Gastroesophageal sphincter (tissue), 4 donors: ENCODE measurements around the gene COIL. TPM values are rescaled to one million over a fixed set of nuclear protein-coding genes. Genes with fewer than 3 reads are reported as not detected.
A peak's percentile ranks its signal among the peaks of the same experiment; 100 is the strongest.

Experiments used
- ATAC-seq: fragments of 150-250 bp; one replicate; pipeline ENCODE4 v1.9.1; 2016; ENCODE audit warnings: mild to moderate bottlenecking, moderate library complexity
- H3K27ac ChIP-seq, 4 donors: fragments of 200-600 bp; sonication (generic) in 3 of 4; 1 replicate in 3 of 4; 2 replicates in 1 of 4; pipeline ENCODE4 v1.5.1; 2016 to 2019
- H3K27me3 ChIP-seq: fragments of 200-600 bp; sonication (generic); one replicate; pipeline ENCODE4 v1.5.1; 2019
- H3K36me3 ChIP-seq, 2 donors: fragments of 200-600 bp; sonication (generic); one replicate each; pipeline ENCODE4 v1.5.1; 2019; ENCODE audit warnings: control low read depth in 1 of 2
- H3K4me1 ChIP-seq, 3 donors: fragments of 200-600 bp; sonication (generic); 1 replicate in 2 of 3; 2 replicates in 1 of 3; pipeline ENCODE4 v1.5.1; 2016 to 2019; ENCODE audit warnings: control low read depth in 2 of 3
- H3K4me3 ChIP-seq, 2 donors: fragments of 200-600 bp; sonication (generic); one replicate each; pipeline ENCODE4 v1.5.1; 2019; ENCODE audit warnings: mild to moderate bottlenecking in 1 of 2, moderate library complexity in 1 of 2
- H3K9me3 ChIP-seq, 3 donors: fragments of 200-600 bp; sonication (generic); one replicate each; pipeline ENCODE4 v1.5.1; 2017 to 2019; ENCODE audit warnings: control low read depth in 2 of 3
- EP300 ChIP-seq: sonication (generic); formaldehyde crosslinking; IDR thresholded peaks from one replicate; pipeline ENCODE4 v1.6.1; 2017; ENCODE audit warnings: antibody characterized with exemption, mild to moderate bottlenecking
- POLR2A ChIP-seq, 2 donors: fragments of 450-650 bp; IDR thresholded peaks; one replicate each; pipeline ENCODE4 v1.6.1; 2017; ENCODE audit warnings: antibody characterized with exemption in 2 of 2, mild to moderate bottlenecking in 2 of 2, moderate library complexity in 1 of 2
- POLR2AphosphoS5 ChIP-seq: sonication (generic); formaldehyde crosslinking; IDR thresholded peaks from one replicate; pipeline ENCODE4 v1.6.1; 2017; ENCODE audit warnings: antibody characterized with exemption
- WGBS, 2 donors: methylation state at CpG; one replicate each; pipeline ENCODE4 v1.1.5; 2018; ENCODE audit warnings: low coverage in 1 of 2; 5-methylcytosine and 5-hydroxymethylcytosine counted together
- total RNA-seq, 4 donors: library from RNA; depleted of rRNA; stranded (reverse); fragments of >200 nt; gene quantifications; one replicate each; pipeline ENCODE4 v1.1.0, GENCODE V29; 2016
- TF ChIP-seq, protein P1 (sequence below), 4 experiments: fragments of 200-600 bp in 2 of 4; fragments of 450-650 bp in 2 of 4; sonication (generic) in 1 of 4; IDR thresholded peaks; one replicate each; pipeline ENCODE4 v1.5.1; 2017 to 2019; ENCODE audit warnings: antibody characterized with exemption in 4 of 4, mild to moderate bottlenecking in 2 of 4, moderate library complexity in 2 of 4

COIL gene
- total RNA-seq, 4 donors from 2014 or later, result 10.0 to 16.9 (median 10.9) TPM

DNA sequence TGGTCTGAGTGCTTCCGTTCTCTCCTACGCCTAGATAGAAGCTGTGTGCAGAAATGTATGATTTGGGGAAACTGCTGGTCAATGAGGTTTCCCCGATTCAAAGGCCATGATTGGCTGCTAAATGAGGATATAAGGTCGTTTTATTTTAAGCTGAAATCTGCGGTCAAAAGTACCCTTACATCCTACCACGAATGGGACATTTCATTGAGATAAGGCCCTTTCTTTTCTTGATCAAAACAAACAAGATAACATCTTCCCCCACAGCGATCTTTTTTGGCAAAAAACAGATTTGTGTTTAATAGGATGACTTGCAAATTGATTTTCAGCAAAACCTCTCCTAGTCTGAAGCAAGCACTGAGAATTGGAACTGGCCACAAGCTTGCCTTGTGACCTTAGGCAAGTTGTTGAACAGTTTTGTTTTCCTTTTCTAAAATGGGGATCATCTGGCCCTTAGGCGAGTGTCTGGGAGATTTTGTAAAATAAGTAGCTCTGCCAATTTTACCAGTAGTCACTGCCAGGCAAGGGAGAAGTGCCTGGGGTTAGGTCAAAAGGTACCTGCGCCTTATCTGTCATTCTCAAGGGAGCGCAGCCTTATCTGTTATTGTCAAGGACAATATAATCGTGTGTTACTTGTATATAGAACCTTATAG, 17.7 kb upstream of the COIL start:
- no peak for ATAC-seq
- Histone ChIP-seq H3K36me3 (peaks cover 0 to 27% of the 10 kb centered on the region in 2 donors), H3K27ac (peak overlapping the region in 3 of 4 donors; percentile 79 to 86 (median 84)), H3K4me1 (peaks cover 0 to 29% (median 5%) of the 10 kb centered on the region in 3 donors), H3K4me3 (peak overlapping the region; percentile 57 to 63), H3K27me3 (no peaks in the 10 kb centered on the region), H3K9me3 (no peaks in the 10 kb centered on the region)
- no peak for TF ChIP-seq EP300
- TF ChIP-seq POLR2AphosphoS5, result no peak
- TF ChIP-seq, protein P1, sequence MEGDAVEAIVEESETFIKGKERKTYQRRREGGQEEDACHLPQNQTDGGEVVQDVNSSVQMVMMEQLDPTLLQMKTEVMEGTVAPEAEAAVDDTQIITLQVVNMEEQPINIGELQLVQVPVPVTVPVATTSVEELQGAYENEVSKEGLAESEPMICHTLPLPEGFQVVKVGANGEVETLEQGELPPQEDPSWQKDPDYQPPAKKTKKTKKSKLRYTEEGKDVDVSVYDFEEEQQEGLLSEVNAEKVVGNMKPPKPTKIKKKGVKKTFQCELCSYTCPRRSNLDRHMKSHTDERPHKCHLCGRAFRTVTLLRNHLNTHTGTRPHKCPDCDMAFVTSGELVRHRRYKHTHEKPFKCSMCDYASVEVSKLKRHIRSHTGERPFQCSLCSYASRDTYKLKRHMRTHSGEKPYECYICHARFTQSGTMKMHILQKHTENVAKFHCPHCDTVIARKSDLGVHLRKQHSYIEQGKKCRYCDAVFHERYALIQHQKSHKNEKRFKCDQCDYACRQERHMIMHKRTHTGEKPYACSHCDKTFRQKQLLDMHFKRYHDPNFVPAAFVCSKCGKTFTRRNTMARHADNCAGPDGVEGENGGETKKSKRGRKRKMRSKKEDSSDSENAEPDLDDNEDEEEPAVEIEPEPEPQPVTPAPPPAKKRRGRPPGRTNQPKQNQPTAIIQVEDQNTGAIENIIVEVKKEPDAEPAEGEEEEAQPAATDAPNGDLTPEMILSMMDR (IDR thresholded peaks at IDR 0.05), result no peak
- no peak for TF ChIP-seq POLR2A (IDR thresholded peaks at IDR 0.05)
- WGBS, 2 donors, result 23 to 36% methylated on average over 8 to 11 of the region's 11 CpGs

DNA sequence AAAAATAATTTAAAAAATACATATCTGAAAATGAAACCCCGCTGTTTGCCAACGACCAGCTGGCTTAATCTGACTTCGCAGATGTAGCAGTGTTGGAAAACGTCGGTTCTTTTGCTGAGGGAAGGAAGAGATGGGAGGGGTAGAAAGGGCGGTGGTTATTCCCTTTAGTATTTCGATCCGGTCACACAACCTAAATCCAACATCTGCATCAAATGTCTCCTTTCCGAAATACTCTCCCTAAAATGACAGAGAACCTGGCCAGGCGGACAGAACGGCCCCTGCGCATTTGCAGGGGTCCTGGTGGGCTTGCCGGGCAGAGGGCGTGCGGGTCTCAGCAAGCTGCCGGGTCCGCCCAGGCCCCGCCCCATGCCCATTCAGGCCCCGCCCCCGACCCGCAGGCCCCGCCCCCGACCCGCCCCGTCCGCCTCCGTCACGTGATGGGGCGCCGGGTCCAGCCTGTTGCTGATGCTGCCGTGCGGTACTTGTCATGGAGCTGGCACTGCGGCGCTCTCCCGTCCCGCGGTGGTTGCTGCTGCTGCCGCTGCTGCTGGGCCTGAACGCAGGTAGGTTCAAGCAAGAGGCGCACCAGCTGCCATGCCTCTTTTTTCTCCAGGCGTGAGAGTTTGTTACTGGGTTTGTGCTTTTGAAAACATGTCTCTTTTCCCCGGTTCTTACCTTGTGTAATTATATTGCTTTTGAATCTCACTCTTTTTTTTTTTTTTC, 17.0 kb upstream of the COIL start, which contains the start of gene SCPEP1:
TSS of gene SCPEP1 (plus strand) at position 459 of the 723 bp plus-strand sequence. CDS start at position 488, 29 bp downstream.
- Histone ChIP-seq H3K4me1 (peaks cover 0 to 29% (median 5%) of the 10 kb centered on the region in 3 donors), H3K4me3 (peak within 1 kb of the TSS; percentile 57 to 63), H3K9me3 (no peaks in the 10 kb centered on the region), H3K27me3 (no peaks in the 10 kb centered on the region), H3K36me3 (peaks cover 0 to 21% of the 10 kb centered on the region in 2 donors), H3K27ac (peak within 1 kb of the TSS; percentile 41 to 86 (median 82))
- WGBS, 2 donors, result 0 to 2% methylated on average over 8 to 20 of the region's 42 CpGs
- no peak for TF ChIP-seq EP300
- TF ChIP-seq, protein P1 (IDR thresholded peaks at IDR 0.05), result peak in 1 of 4 experiments; percentile 11
- peak; percentile 45 to 61 for TF ChIP-seq POLR2A (IDR thresholded peaks at IDR 0.05)
- TF ChIP-seq POLR2AphosphoS5, result peak; percentile 88
- peak; percentile 93 for ATAC-seq

DNA sequence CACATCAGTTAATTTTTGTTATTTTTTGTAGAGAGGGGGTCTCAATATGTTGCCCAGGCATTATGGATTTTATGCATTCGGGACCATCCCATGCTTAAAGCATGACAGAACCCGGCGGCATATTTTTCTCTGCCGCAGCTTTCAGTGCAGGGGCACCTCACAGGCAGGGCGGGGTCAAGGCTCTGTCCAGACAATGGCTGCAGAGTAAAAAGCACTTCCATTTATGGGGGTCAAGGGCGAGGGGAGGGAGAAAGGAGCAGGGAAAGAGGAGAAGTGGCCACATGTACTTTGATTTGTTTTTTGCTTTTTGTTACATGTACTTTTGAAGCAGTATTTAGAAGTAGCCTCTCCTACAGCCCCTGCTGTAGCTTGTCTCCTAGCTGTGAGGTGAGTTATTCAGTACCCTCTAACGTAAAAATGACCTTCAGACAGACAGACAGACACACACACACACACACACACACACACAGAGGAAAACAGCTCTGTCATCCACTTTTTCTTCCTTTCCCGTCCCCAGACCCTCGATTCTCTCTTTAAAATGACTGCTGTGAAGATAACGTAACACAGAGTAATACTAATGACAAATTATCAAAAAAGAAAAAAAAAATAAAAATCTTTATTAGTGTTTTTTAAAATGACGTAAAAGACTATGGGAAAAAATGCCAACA, 16.2 kb upstream of the COIL start:
- 27 to 35% methylated on average over 5 to 10 of the region's 11 CpGs for WGBS, 2 donors
- no peaks in the 10 kb centered on the region for H3K9me3 ChIP-seq
- H3K27ac ChIP-seq, result peak overlapping the region; percentile 21 to 86 (median 60)
- H3K36me3 ChIP-seq, result peaks cover 0 to 14% of the 10 kb centered on the region in 2 donors
- peak; percentile 20 for ATAC-seq
- peak overlapping the region; percentile 57 to 63 for H3K4me3 ChIP-seq
- no peaks in the 10 kb centered on the region for H3K27me3 ChIP-seq
- TF ChIP-seq EP300 (no peak), POLR2AphosphoS5 (no peak), POLR2A (IDR thresholded peaks at IDR 0.05) (no peak)
- TF ChIP-seq, protein P1 (IDR thresholded peaks at IDR 0.05), result no peak
- peaks cover 0 to 29% (median 5%) of the 10 kb centered on the region in 3 donors for H3K4me1 ChIP-seq

GRCh38 chr17:56975656-56976055, 14.8 kb upstream of the COIL start:
- no peaks in the 10 kb centered on the region for H3K27me3 ChIP-seq
- no peak for ATAC-seq
- H3K4me1 ChIP-seq, result peaks cover 0 to 29% (median 5%) of the 10 kb centered on the region in 3 donors
- TF ChIP-seq POLR2AphosphoS5 (no peak), POLR2A (IDR thresholded peaks at IDR 0.05) (no peak), EP300 (no peak)
- TF ChIP-seq, protein P1 (IDR thresholded peaks at IDR 0.05), result no peak
- no peak overlapping the region for H3K4me3 ChIP-seq
- H3K9me3 ChIP-seq, result no peaks in the 10 kb centered on the region
- H3K27ac ChIP-seq, result no peak overlapping the region
- WGBS, 2 donors, result 60 to 80% methylated on average over 1 to 2 of the region's 2 CpGs
- H3K36me3 ChIP-seq, result no peaks in the 10 kb centered on the region
